Progenitor cell of endocrine pancreas (in vitro differentiated cells): ENCODE results near the gene PRKD1. TPM values are rescaled to one million over a fixed set of nuclear protein-coding genes. Genes with fewer than 3 reads are reported as not detected.
A peak's percentile ranks its signal among the peaks of the same experiment; 100 is the strongest.

Source experiments
- DNase-seq: peaks from one replicate; pipeline ENCODE4 v3.0.0; 2021; ENCODE audit warnings: low spot score; ENCODE audit not compliant: unreplicated experiment
- H3K27ac Mint-ChIP-seq: 2 replicates; pipeline ENCODE4 v1.8.0; 2021; ENCODE audit warnings: mild to moderate bottlenecking, moderate library complexity, mixed read lengths
- H3K27me3 Mint-ChIP-seq: 2 replicates; pipeline ENCODE4 v1.8.0; 2021; ENCODE audit warnings: mixed read lengths
- H3K36me3 Mint-ChIP-seq: 2 replicates; pipeline ENCODE4 v1.8.0; 2022; ENCODE audit warnings: mixed read lengths; ENCODE audit not compliant: insufficient read depth
- H3K4me1 Mint-ChIP-seq: 2 replicates; pipeline ENCODE4 v1.8.0; 2021; ENCODE audit warnings: low read depth, mixed read lengths
- H3K4me3 Mint-ChIP-seq: 2 replicates; pipeline ENCODE4 v1.8.0; 2021; ENCODE audit warnings: low read depth, mild to moderate bottlenecking, moderate library complexity, mixed read lengths
- H3K9me3 Mint-ChIP-seq: 2 replicates; pipeline ENCODE4 v1.8.0; 2021; ENCODE audit warnings: low read depth, mixed read lengths
- total RNA-seq: library from RNA; stranded (reverse); gene quantifications from 2 replicates; pipeline ENCODE4 v1.2.1, GENCODE V29; 2021
- TF ChIP-seq, protein P1 (sequence below): fragments of 200-600 bp; sonication (generic); IDR thresholded peaks from one replicate; pipeline ENCODE4 v1.5.0; 2021; ENCODE audit warnings: antibody characterized with exemption, mild to moderate bottlenecking; ENCODE audit not compliant: unreplicated experiment

Gene PRKD1
- total RNA-seq, 1 donor from 2014 or later, result 23.6 TPM

- peak overlapping the region; percentile 86 for H3K27ac Mint-ChIP-seq
- no peaks in the 10 kb centered on the region for H3K27me3 Mint-ChIP-seq
- H3K36me3 Mint-ChIP-seq, result no peaks in the 10 kb centered on the region
- TF ChIP-seq, protein P1, sequence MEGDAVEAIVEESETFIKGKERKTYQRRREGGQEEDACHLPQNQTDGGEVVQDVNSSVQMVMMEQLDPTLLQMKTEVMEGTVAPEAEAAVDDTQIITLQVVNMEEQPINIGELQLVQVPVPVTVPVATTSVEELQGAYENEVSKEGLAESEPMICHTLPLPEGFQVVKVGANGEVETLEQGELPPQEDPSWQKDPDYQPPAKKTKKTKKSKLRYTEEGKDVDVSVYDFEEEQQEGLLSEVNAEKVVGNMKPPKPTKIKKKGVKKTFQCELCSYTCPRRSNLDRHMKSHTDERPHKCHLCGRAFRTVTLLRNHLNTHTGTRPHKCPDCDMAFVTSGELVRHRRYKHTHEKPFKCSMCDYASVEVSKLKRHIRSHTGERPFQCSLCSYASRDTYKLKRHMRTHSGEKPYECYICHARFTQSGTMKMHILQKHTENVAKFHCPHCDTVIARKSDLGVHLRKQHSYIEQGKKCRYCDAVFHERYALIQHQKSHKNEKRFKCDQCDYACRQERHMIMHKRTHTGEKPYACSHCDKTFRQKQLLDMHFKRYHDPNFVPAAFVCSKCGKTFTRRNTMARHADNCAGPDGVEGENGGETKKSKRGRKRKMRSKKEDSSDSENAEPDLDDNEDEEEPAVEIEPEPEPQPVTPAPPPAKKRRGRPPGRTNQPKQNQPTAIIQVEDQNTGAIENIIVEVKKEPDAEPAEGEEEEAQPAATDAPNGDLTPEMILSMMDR, result no peak
- peak overlapping the region; percentile 38 for H3K4me3 Mint-ChIP-seq
- peaks cover 10% of the 10 kb centered on the region for H3K9me3 Mint-ChIP-seq
- H3K4me1 Mint-ChIP-seq, result peaks cover 37% of the 10 kb centered on the region
- no peak for DNase-seq
Measured at GRCh38 chr14:29749327-29749726, 178.3 kb downstream of the PRKD1 start.

DNA sequence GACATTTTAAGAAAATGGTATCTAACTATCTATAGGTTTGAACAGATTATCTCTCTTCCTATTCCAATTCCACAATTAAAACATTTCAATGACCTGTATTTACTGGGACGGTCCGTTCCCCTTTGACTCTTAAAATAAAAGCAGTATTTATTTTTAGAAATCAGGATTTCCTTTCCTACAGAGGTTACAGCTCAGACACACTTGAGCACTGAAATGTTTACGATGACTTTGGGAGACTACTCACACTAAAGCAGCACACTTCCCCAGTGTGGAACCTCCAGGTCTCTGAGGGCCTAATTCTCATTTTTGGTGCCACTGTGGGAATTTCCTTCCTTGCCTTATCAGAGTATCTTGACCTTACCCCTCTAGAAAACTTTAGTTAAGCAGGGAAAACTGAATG lies 181.8 kb downstream of the PRKD1 start:
- H3K36me3 Mint-ChIP-seq, result no peaks in the 10 kb centered on the region
- peaks cover 33% of the 10 kb centered on the region for H3K4me1 Mint-ChIP-seq
- no peak overlapping the region for H3K27ac Mint-ChIP-seq
- TF ChIP-seq, protein P1, result no peak
- H3K27me3 Mint-ChIP-seq, result no peaks in the 10 kb centered on the region
- DNase-seq, result no peak
- no peak overlapping the region for H3K4me3 Mint-ChIP-seq
- H3K9me3 Mint-ChIP-seq, result peaks cover 6% of the 10 kb centered on the region

DNA sequence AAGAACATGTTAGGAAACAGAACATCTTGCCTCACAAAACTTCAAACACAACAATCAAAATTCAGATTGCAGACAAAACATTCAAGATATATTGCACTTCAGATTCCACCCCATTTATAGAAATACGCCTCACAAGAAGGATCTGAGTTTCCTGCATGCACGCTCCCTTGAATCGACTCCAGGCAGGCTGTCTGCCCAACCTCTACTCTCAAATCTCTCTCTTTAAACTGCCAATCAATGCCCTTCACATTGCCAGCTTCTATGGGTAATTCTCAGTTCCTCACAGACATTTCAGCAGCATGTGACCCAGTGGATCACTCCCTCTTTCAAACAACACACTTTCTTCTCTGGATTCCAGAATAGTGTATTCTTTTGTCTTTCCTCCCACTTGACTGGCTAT lies 184.1 kb downstream of the PRKD1 start:
- no peak for DNase-seq
- Mint-ChIP-seq H3K36me3 (no peaks in the 10 kb centered on the region), H3K4me3 (no peak overlapping the region), H3K27ac (no peak overlapping the region), H3K9me3 (peaks cover 3% of the 10 kb centered on the region), H3K27me3 (no peaks in the 10 kb centered on the region), H3K4me1 (peaks cover 19% of the 10 kb centered on the region)
- TF ChIP-seq, protein P1, result no peak

DNA sequence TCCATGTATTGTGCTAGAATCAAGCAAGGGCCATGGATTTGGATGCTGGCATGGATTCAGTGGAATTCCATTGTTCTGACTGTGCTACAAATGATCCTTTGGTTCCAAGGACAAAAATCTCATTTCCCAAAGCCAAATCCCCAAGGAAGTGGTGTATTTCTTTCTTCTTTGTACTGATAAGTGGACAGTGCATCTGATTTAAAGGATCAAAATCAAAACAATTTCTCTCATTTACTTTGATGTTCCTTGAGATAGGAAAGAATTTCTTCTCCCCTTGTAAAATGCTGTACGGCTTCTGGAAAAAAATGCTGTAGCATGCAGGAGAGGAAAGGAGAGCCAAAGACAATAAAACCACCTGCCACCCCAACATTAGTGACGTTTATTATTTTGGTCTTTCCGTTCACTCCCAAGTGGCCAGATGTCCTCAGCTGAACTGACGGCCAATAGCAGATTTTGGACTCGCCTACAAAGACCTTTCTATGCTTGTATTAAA lies 185.7 kb downstream of the PRKD1 start:
- Mint-ChIP-seq H3K36me3 (no peaks in the 10 kb centered on the region), H3K4me1 (peaks cover 23% of the 10 kb centered on the region), H3K27me3 (no peaks in the 10 kb centered on the region), H3K4me3 (no peak overlapping the region), H3K9me3 (peaks cover 7% of the 10 kb centered on the region), H3K27ac (no peak overlapping the region)
- no peak for DNase-seq
- TF ChIP-seq, protein P1, result no peak

GRCh38 chr14:29740491-29740890 lies 187.2 kb downstream of the PRKD1 start:
- Mint-ChIP-seq H3K4me3 (no peak overlapping the region), H3K4me1 (peaks cover 28% of the 10 kb centered on the region), H3K27ac (no peak overlapping the region), H3K9me3 (peaks cover 9% of the 10 kb centered on the region), H3K27me3 (no peaks in the 10 kb centered on the region), H3K36me3 (no peaks in the 10 kb centered on the region)
- TF ChIP-seq, protein P1, result no peak
- no peak for DNase-seq
